Regular cardiac myocyte (primary cell): Measurements from ENCODE around the gene DUXB. TPM values are rescaled to one million over a fixed set of nuclear protein-coding genes. Genes with fewer than 3 reads are reported as not detected.

Source experiments
- total RNA-seq: library from RNA; depleted of rRNA; stranded (reverse); fragments of >200 nt; gene quantifications from 2 replicates; pipeline ENCODE4 v1.2.3, GENCODE V29; 2014

DUXB gene
- total RNA-seq = not detected in 2 replicates

DNA sequence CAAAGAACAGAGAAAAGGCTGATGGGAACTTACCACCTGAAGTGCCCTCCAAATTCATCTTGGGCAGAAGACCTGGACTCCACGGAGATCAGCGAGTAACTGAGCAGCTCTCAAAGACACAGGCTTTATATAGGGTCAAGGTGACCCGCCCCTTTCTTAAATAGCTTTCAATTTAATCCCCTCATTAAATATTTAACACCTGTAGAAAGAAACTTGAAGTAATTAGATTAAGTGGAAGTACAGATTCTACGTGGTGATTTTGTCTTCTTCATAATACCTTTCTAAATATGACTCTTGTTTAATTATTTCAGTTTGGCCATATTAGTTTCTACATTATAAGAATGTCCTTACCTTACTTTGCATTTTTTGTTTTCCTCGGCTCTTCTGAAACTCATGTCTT, at the start of gene DUXB:
Gene DUXB, minus strand, starts transcription at position 101 of the 400 bp plus-strand sequence. Its CDS starts 43 bp downstream, at position 58.

GRCh38 chr16:75726390-75726789, 25.1 kb upstream of the DUXB start, which contains the start of gene CPHXL:
Gene CPHXL, minus strand, starts transcription at chr16:75726490. Its CDS starts 48 bp downstream, at chr16:75726442.

GRCh38 chr16:75676909-75677308, 24.4 kb downstream of the DUXB start, which contains the start of gene CPHXL2:
Gene CPHXL2, minus strand, starts transcription at chr16:75677009. Its CDS starts 10 bp downstream, at chr16:75676999.

GRCh38 chr16:75647492-75648264, 53.6 kb downstream of the DUXB start, which contains the start of the genes KARS1 and TERF2IP:
Gene KARS1, minus strand, starts transcription at chr16:75647665. Its CDS starts 26 bp downstream, at chr16:75647639.
Gene TERF2IP, plus strand, starts transcription at chr16:75647773. Its CDS starts 110 bp downstream, at chr16:75647883.

Other genes with a start within 250 kb of the DUXB start
- gene TMEM170A, start 236.8 kb downstream of the DUXB start, total RNA-seq = 18.4 and 22.0 TPM in 2 replicates
- 0.77 and 1.7 TPM in 2 replicates for gene CHST6, start 206.0 kb downstream of the DUXB start, total RNA-seq
- gene CHST5, start 165.4 kb downstream of the DUXB start, total RNA-seq = not detected in 2 replicates
- gene TMEM231, start 145.2 kb downstream of the DUXB start, total RNA-seq = 11.7 and 12.1 TPM in 2 replicates
- gene GABARAPL2, start 135.1 kb downstream of the DUXB start, total RNA-seq = 35.9 and 42.8 TPM in 2 replicates
- 44.8 and 55.2 TPM in 2 replicates for gene ADAT1, start 78.2 kb downstream of the DUXB start, total RNA-seq
- gene KARS1, start 53.8 kb downstream of the DUXB start, total RNA-seq = 134 and 196 TPM in 2 replicates
- 51.6 and 61.2 TPM in 2 replicates for gene TERF2IP, start 53.7 kb downstream of the DUXB start, total RNA-seq
- not detected in 2 replicates for gene CPHXL2, start 24.5 kb downstream of the DUXB start, total RNA-seq
- gene CPHXL, start 25.0 kb upstream of the DUXB start, total RNA-seq = not detected in 2 replicates